Rectal smooth muscle tissue (tissue), 1 donor: ENCODE measurements around the gene APOM.

ENCODE experiments used
- H3K27ac ChIP-seq: one replicate; pipeline ENCODE4 v1.7.0; 2013; ENCODE audit warnings: low read depth, low read length, inconsistent platforms
- H3K27me3 ChIP-seq: one replicate; pipeline ENCODE4 v1.7.0; 2013; ENCODE audit warnings: low read length; ENCODE audit not compliant: control insufficient read depth, insufficient read depth
- H3K36me3 ChIP-seq: one replicate; pipeline ENCODE4 v1.7.0; 2013; ENCODE audit warnings: low read length; ENCODE audit not compliant: control insufficient read depth, insufficient read depth
- H3K4me1 ChIP-seq: one replicate; pipeline ENCODE4 v1.7.0; 2013; ENCODE audit warnings: low read length; ENCODE audit not compliant: control insufficient read depth, insufficient read depth
- H3K4me3 ChIP-seq: one replicate; pipeline ENCODE4 v1.7.0; 2013; ENCODE audit warnings: low read length
- H3K9ac ChIP-seq: one replicate; pipeline ENCODE4 v1.7.0; 2013; ENCODE audit warnings: low read length

APOM gene

DNA sequence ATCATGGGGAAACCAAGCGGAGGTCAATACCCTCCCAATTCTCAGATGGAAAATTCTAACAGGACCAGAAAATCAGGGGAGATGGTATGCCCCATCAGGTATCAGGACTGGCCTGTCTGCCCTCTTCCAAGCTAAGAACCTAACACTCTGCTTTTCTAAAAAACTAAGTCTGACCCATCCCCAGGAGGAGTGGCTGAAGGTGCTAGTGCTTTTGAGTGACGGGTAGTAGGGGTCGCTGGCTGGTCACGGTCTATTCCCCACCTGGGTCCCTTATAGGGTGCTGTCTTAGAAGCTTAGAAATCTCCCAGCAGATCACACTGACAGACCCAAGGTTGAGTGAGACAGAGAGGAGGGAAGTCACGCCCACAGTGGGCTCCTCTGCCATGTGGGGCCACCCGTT, 37.8 kb downstream of the APOM start:
- H3K27me3 ChIP-seq = no peaks in the 10 kb centered on the region
- no peak overlapping the region for H3K9ac ChIP-seq
- peaks cover 39% of the 10 kb centered on the region for H3K36me3 ChIP-seq
- H3K27ac ChIP-seq = no peak overlapping the region
- H3K4me1 ChIP-seq = no peaks in the 10 kb centered on the region
- H3K4me3 ChIP-seq = no peak overlapping the region

DNA sequence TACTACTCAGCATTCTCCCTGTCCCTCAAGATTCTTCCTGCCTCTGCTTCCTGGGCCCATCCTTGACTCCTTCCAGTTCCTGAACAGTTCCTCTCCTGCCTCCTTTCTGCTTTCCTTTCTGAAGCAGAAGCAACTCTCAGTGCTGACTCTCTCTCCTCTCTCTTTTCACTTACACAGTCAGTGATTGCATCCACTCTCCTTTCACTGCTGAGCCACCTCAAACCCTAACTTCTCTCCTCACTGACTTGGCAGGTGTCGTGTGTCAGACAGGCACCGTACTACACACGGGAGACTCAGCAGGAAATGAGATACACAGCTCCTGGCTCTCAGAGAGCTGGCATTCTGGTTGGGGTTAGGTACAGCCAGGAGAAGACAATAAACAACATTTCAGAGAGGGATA, 41.9 kb downstream of the APOM start:
- Histone ChIP-seq H3K9ac (no peak overlapping the region), H3K36me3 (peaks cover 29% of the 10 kb centered on the region), H3K27me3 (no peaks in the 10 kb centered on the region)

DNA sequence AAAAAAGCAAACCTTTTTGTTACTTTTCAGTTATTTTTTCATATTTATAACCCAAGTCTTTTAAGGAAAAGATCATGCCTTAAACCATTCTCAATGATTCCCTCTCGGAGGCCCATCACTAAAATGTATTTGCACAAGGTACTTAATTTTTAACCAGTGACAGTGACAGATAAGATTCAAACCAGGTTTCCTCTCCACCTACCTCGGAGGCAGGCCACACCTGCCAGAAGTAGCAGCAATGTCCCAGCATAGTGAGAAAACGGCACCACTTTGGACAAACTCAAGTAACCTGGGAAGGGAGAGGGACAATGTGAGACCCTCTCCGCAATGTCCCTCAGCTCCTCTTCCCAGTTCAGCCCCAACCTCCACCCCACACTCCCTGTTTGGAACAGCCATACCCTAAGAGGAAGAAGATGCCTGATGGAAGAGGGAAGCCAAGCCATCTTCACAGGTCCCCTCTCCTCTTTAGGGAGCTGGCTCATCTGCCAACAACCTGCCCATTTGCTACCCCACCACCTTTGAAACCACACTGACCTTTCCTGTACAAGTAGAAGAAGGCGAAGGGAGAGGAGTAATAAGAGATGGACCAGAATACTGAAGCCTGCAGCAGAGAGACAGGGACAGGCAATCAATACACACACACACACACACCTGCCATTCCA, 45.2 kb downstream of the APOM start:
- H3K4me1 ChIP-seq = peaks cover 9% of the 10 kb centered on the region
- no peaks in the 10 kb centered on the region for H3K27me3 ChIP-seq
- peaks cover 12% of the 10 kb centered on the region for H3K36me3 ChIP-seq
- no peak overlapping the region for H3K9ac ChIP-seq
- no peak overlapping the region for H3K27ac ChIP-seq
- H3K4me3 ChIP-seq = peak overlapping the region; percentile 10

More for the DNA sequence above, 41.9 kb downstream of the APOM start:
- Histone ChIP-seq H3K4me3 (no peak overlapping the region), H3K27ac (no peak overlapping the region), H3K4me1 (peaks cover 9% of the 10 kb centered on the region)

- Histone ChIP-seq H3K4me1 (peaks cover 9% of the 10 kb centered on the region), H3K36me3 (peaks cover 11% of the 10 kb centered on the region), H3K27ac (peak overlapping the region; percentile 99), H3K9ac (peak overlapping the region; percentile 97), H3K4me3 (peak overlapping the region; percentile 89), H3K27me3 (no peaks in the 10 kb centered on the region)
These were observed 46.1 kb downstream of the APOM start for GRCh38 chr6:31701666-31702404.

DNA sequence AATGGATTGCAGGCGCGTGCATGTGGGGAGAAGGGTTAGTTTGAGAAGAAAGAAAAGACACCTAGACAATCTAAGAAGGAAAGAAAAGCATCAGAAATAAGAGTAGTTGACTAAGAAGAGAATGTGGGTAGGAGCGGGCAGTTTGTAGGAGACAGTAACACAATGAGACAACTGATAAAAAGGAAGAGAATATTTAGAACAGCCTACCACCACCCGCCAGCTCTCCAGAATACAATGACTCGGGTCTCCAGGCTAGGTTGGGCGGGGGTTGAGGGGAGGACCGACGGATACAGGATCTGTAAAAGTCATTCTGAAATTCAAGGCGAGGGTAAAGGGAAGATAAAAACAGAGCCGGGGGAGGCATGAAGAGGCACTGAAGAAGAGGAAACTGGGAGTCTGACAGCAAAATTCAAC, 46.7 kb downstream of the APOM start:
- H3K27me3 ChIP-seq = no peaks in the 10 kb centered on the region
- peaks cover 9% of the 10 kb centered on the region for H3K4me1 ChIP-seq
- peaks cover 9% of the 10 kb centered on the region for H3K36me3 ChIP-seq

DNA sequence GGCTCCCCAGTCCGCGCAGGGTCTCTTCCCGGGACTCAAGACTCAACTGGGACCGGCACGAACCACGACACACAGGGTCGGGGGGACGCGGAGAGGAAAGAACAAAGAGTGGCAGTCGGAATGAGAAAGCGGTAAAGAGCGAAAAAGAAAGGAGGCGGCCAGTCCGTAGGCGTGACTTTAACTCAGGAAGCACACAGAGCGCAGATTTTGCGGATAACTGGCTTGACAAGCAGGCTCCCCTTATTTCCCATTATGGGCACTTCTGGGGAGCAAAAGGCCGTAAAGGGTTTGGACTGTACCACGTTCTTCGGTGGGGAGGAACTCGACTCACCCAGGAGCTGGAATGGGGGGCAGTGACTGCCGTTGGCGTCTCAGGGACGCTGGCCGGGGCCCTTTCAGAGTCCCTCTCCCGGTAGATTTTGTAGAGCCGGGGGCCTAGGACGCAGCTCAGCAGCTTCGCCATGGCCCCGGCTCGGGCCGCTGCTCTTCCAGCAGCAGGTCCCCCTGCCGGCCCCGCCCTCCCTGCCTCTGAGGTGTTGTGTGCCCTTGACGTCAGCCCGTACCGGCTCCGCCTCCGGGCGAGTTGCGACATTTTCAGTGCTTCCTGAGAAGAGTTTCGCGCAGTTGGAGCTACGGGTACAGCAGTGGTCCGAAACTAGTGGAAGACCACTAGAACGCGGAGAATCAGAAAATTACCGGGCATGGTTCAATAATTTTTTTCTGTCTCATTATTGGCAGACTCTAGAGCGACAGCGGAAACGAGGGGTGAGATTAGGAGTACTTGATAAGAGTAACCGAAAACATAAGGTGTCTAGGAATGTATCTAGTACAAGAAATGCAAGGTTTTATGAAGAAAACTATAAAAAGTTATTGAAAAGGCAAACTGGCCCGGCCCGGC, 47.4 kb downstream of the APOM start, which contains the start of gene ABHD16A:
ABHD16A (minus strand) TSS at position 506 of the 898 bp plus-strand sequence; CDS start at position 463, 43 bp downstream.
- H3K27me3 ChIP-seq = no peaks in the 10 kb centered on the region
- peak within 1 kb of the TSS; percentile 89 for H3K4me3 ChIP-seq
- H3K9ac ChIP-seq = peak within 1 kb of the TSS; percentile 97
- peak within 1 kb of the TSS; percentile 99 for H3K27ac ChIP-seq
- peaks cover 9% of the 10 kb centered on the region for H3K36me3 ChIP-seq
- peaks cover 9% of the 10 kb centered on the region for H3K4me1 ChIP-seq

More for the DNA sequence above, 46.7 kb downstream of the APOM start:
- Histone ChIP-seq H3K9ac (peak overlapping the region; percentile 97), H3K4me3 (peak overlapping the region; percentile 89), H3K27ac (peak overlapping the region; percentile 99)

DNA sequence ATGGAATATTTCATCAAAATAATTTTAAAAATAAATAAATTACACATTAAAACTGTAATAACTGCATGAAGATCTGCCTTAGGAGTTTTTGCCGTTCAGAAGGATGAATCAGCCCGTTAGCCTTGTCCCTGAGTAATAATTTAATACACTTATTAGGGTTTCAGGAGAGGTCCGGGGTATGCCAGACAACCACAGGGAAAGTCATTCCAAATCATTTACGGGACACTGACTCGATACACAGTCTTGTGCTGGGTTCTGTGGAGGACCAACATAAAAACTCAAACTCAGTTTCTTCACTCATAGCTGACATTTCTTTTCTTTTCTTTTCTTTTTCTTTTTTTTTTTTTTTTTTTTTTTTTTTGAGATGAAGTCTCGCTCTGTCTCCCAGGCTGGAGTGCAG, 50.2 kb downstream of the APOM start:
- H3K36me3 ChIP-seq = peaks cover under 1% of the 10 kb centered on the region
- H3K9ac ChIP-seq = no peak overlapping the region
- H3K27me3 ChIP-seq = no peaks in the 10 kb centered on the region
- no peak overlapping the region for H3K4me3 ChIP-seq
- no peak overlapping the region for H3K27ac ChIP-seq
- H3K4me1 ChIP-seq = peaks cover 9% of the 10 kb centered on the region

DNA sequence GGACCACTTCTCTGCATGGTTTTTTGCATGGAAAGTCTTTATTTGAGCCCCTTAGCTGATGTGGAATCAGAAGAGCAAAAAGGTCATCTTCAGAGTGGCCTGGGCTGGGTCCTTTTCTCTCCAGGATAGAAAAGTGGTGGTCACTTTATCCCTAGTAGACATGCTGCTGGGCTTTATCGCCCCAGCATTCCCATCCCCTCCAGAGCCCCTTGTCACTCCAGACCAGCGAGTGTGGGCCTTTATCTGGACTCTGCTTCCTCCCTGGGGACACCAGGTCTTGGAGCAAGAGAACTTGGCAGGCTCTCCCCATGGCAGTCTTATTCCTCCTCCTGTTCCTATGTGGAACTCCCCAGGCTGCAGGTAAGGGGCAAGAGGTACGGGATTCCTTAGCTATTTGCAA, 50.9 kb downstream of the APOM start, which contains the start of gene LY6G6F:
LY6G6F (plus strand) TSS at position 268 of the 400 bp plus-strand sequence; CDS start at position 309, 41 bp downstream.
- Histone ChIP-seq H3K4me1 (peaks cover 7% of the 10 kb centered on the region), H3K9ac (no peak within 1 kb of the TSS), H3K27ac (no peak within 1 kb of the TSS), H3K36me3 (no peaks in the 10 kb centered on the region), H3K4me3 (no peak within 1 kb of the TSS), H3K27me3 (no peaks in the 10 kb centered on the region)

GRCh38 chr6:31707701-31708100, 52.0 kb downstream of the APOM start:
- Histone ChIP-seq H3K9ac (no peak overlapping the region), H3K4me3 (no peak overlapping the region), H3K4me1 (no peaks in the 10 kb centered on the region), H3K27me3 (no peaks in the 10 kb centered on the region), H3K27ac (no peak overlapping the region), H3K36me3 (no peaks in the 10 kb centered on the region)
